Measurements from ENCODE around the gene H2AZ2. TPM values are rescaled to one million over a fixed set of nuclear protein-coding genes. Genes with fewer than 3 reads are reported as not detected.
"Not testable (repeated sequence)": the region's sequence is repeated elsewhere in the genome, so short reads cannot be mapped to it uniquely, and the experiment has no call there.

The H2AZ2 gene
- total RNA-seq, 2 experiments from 2014 or later, result 228 to 247 TPM

GRCh38 chr7:44876393-44876792 is 28.5 kb upstream of the H2AZ2 start:
- ChIA-PET POLR2A (interaction anchor here (1.2 kb wide), 1 partner anchor 44 kb away, joined by 4 read pairs; no protein-coding TSS in a partner anchor), CTCF (no interaction called here)

DNA sequence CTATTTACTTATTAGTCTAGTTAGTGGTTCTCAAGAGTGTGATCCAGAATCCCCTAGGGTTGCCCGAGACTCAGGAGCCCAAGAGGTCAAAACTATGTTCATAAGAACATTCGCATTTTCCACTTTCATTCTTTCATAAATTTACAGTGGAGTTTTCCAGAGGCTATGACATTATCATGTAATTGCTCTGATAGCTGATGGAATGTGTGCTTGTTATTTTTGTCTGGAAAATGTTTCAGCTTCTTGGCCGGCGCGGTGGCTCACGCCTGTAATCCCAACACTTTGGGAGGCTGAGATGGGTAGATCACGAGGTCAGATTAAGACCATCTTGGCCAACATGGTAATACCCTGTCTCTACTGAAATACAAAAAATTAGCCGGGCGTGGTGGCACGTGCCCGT is 27.4 kb upstream of the H2AZ2 start:
- POLR2A ChIA-PET, result no interaction called here
- CTCF ChIA-PET, result interaction anchor here (1.0 to 1.1 kb wide), 2 partner anchors 8 to 19 kb away, joined by 3 read pairs; no protein-coding TSS in a partner anchor

- ChIA-PET POLR2A (no interaction called here), CTCF (no interaction called here)
Measured at GRCh38 chr7:44872787-44873186, 24.9 kb upstream of the H2AZ2 start.

- CTCF ChIA-PET, POLR2A ChIA-PET: not testable (repeated sequence)
Measured at GRCh38 chr7:44871918-44872317, 24.0 kb upstream of the H2AZ2 start.

- POLR2A ChIA-PET, CTCF ChIA-PET: not testable (repeated sequence)
Measured at GRCh38 chr7:44870780-44871179, 22.9 kb upstream of the H2AZ2 start.

DNA sequence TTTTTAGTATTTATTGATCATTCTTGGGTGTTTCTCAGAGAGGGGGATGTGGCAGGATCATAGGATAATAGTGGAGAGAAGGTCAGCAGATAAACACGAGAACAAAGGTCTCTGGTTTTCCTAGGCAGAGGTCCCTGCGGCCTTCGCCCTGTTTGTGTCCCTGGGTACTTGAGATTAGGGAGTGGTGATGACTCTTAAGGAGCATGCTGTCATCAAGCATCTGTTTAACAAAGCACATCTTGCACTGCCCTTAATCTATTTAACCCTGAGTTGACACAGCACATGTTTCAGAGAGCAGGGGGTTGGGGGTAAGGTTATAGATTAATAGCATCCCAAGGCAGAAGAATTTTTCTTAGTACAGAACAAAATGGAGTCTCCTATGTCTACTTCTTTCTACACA is 22.4 kb upstream of the H2AZ2 start:
- POLR2A ChIA-PET, CTCF ChIA-PET: not testable (repeated sequence)

DNA sequence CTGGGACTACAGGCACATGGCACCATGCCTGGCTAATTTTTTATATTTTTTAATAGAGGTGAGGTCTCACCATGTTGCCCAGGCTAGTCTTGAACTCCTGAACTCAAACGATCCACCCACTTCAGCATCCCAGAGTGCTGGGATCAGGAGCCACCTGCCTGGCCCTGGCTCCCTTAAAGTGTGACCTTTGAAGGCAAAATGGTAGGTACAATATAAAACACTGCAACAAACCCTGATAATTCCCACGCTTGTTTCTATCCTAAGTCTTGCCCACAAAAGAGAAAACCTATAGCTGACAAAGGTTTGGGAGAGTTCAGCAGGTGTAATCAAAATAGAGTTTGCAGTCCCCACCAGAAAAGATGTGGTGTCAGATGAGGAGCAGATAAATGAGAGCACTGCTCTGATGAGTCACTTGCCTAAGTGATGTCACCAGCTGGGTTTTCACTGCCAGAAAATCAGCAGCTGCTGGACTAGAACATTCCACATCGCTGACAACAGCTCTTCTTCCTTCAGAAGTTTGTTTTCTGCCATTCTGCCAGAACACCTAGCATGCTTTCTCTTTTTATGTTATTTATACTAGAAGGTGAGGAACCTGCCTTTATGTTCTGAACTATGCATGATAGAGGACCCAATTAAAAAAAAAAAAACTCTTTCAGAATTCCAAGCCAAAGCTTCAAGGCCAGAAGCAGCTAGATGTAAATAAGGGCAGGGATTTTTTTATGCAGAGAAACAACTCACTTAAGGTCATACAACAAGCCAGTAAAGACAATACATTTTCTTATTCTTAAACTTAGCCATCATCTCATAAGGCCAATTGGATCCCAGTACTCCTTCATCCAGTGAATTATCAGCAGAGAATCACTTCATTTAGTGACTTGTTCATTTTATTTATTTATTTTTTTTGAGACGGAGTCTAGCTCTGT is 19.4 kb upstream of the H2AZ2 start:
- CTCF ChIA-PET, result interaction anchor here (0.6 to 1.2 kb wide), 3 partner anchors 8 to 12 kb away, joined by 3 to 7 read pairs (median 3); no protein-coding TSS in a partner anchor
- POLR2A ChIA-PET, result interaction anchor here (0.5 to 0.8 kb wide), 3 partner anchors 17 to 141 kb away, joined by 3 read pairs; no protein-coding TSS in a partner anchor

DNA sequence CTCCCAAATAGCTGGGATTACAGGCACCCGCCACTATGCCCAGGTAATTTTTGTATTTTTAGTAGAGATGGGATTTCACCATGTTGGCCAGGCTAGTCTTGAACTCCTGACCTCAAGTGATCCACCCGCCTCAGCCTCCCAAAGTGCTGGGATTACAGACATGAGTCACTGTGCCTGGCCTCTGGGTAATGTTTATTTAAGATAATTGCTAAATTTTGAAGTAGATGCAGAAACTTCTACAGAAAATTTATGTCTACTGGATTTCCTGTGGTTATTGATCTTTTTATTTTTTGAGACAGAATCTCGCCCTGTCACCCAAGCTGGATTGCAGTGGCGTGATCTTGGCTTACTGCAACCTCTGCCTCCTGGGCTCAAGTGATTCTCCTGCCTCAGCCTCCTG is 14.1 kb upstream of the H2AZ2 start:
- CTCF ChIA-PET, result interaction anchor here (0.9 to 2.0 kb wide), 2 partner anchors 13 to 58 kb away, joined by 3 to 6 read pairs; no protein-coding TSS in a partner anchor

DNA sequence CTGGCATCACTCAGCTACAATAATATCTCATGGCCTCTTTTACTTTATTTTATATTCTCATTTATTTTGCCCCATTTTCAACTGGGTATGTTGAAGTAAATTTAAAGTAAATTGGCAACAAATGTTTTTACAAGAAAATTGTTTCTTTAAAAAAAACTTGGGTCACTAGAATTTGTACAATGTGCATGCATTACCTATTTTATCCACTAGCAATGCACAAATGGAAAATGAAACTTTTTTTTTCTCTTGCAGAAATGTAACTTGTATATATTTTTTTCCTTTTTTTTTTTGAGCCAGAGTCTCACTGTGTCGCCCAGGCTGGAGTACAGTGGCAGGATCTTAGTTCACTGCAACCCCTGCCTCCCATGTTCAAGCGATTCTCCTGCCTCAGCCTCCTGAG is 10.3 kb upstream of the H2AZ2 start:
- CTCF ChIA-PET, result interaction anchor here (2.2 to 2.5 kb wide), 2 partner anchors 9 to 62 kb away, joined by 7 to 10 read pairs; no protein-coding TSS in a partner anchor

More for the DNA sequence above, 14.1 kb upstream of the H2AZ2 start:
- POLR2A ChIA-PET, result not testable (repeated sequence)

DNA sequence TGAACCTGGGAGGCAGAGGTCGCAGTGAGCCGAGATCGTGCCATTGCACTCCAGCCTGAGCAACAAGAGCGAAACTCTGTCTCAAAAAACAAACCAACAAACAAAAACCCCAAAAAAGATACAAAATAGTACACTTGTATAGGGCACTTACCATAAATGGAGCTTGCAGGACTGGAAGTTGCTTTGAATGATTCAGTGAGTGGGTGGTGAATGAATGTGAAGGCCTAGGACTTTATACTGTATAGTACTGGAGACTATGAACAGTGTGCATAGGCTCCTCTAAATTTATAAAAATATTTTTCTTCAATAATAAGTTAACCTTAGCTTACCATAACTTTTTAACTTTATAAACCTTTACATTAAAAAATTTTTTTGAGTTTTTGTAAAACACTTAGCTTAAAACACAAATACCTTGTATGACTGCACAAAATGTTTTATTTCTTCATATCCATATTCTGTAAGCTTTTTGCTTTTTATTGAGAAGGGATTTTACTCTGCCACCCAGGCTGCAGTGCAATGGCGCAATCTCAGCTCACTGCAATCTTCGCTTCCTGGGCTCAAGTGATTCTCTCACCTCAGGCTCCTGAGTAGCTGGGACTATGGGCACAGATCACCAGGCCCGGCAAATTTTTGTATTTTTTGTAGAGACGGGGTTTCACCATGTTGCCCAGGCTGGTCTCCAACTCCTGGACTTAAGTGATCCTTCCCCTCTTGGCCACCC is 6.9 kb upstream of the H2AZ2 start:
- POLR2A ChIA-PET, result interaction anchor here (0.6 to 1.3 kb wide), 2 partner anchors 31 to 65 kb away, joined by 4 read pairs; no protein-coding TSS in a partner anchor

More for the DNA sequence above, 10.3 kb upstream of the H2AZ2 start:
- POLR2A ChIA-PET, result interaction anchor here (2.5 kb wide), 1 partner anchor 10 kb away, joined by 11 read pairs; the partner anchor contains the start of gene H2AZ2

GRCh38 chr7:44853391-44853790 is 5.5 kb upstream of the H2AZ2 start:
- CTCF ChIA-PET, result interaction anchor here (1.0 kb wide), 1 partner anchor 69 kb away, joined by 4 read pairs; no protein-coding TSS in a partner anchor
- POLR2A ChIA-PET, result interaction anchor here (0.7 kb wide), 1 partner anchor 32 kb away, joined by 4 read pairs; no protein-coding TSS in a partner anchor

More for the DNA sequence above, 6.9 kb upstream of the H2AZ2 start:
- CTCF ChIA-PET, result interaction anchor here (0.6 to 3.5 kb wide), 5 partner anchors 9 to 68 kb away, joined by 3 to 18 read pairs (median 5); no protein-coding TSS in a partner anchor

DNA sequence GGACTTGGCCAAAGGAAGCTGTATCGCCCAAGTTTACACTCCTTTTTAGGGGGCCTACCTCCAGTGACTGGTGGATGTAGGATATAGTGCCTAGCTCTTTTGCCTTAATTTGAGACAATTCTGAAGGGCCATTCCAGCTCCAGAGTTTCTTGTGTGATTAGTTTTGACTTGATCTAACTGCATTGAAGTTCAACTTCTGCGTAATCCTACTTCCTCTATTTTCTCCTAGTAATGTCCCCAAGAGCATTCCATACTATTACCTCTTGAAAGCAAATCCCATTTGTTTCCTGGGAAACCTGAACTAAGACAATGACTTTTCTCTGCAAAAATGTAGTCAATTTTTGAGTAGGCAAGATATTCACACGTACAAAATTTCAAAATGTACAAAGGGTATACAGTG is 4.7 kb upstream of the H2AZ2 start:
- ChIA-PET POLR2A (no interaction called here), CTCF (no interaction called here)

- ChIA-PET POLR2A (interaction anchor here (0.5 to 1.2 kb wide), 2 partner anchors 70 to 82 kb away, joined by 3 read pairs; no protein-coding TSS in a partner anchor), CTCF (interaction anchor here (0.6 to 1.1 kb wide), 3 partner anchors 9 to 73 kb away, joined by 3 to 5 read pairs (median 4); no protein-coding TSS in a partner anchor)
Measured at GRCh38 chr7:44849885-44850544, 2.1 kb upstream of the H2AZ2 start.

DNA sequence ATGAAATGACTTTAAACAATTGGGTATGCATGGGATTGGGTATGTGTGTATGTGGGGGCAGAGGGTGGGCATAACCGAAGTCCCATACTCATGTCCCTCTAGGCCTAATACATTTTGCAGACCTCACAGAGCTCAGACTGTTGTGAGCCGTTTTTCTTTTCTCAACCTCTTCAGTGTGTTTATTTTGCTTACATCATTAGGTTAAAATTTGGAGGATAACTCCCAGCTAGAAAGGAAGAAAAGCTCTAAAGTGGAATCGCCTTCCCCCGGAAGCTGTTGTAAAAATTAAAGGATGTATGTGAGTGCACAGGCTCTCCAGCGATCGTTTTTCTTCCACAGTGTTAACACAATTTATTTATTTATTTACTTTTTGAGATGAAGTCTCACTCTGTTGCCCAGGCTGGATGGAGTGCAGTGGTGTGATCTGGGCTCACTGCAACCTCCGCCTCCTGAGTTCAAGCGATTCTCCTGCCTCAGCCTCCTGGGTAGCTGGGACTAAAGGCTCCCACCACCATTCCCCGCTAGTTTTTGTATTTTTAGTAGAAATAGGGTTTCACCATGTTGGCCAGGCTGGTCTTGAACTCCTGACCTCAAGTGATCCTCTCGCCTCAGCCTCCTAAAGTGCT is 1.5 kb upstream of the H2AZ2 start:
- ChIA-PET CTCF (interaction anchor here (0.6 to 2.0 kb wide), 5 partner anchors 8 to 66 kb away, joined by 3 to 6 read pairs (median 5); no protein-coding TSS in a partner anchor), POLR2A (interaction anchor here (1.2 to 3.6 kb wide), 7 partner anchors 33 to 359 kb away, joined by 3 to 23 read pairs (median 4); partner anchors contain the start of genes DDX56, NUDCD3, PURB and TMED4)

DNA sequence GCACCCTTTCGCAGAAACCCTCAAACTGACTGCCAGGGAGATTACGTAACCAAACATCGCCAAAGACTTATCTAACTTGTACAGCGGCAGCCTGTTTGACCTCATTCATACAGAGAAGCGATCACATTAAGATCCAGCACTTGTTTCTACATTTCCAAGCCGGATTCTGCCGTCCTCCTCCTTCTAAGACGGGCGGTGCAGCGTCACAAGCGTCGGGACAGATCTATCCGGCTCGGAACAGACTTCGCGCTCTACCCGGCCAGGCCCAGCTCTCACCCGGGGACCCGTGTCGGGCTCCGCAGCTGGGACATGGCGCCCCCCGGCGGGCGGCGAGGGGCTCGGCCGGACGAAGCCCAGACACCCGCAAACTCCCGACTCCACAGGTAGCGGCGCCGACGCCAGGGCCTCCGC is 373 bp downstream of the H2AZ2 start:
- CTCF ChIA-PET, result interaction anchor here (0.6 to 2.2 kb wide), 11 partner anchors 9 to 265 kb away, joined by 3 to 8 read pairs (median 4); partner anchors contain the start of gene TMED4
- POLR2A ChIA-PET, result interaction anchor here (0.7 to 3.6 kb wide), 10 partner anchors 10 to 265 kb away, joined by 3 to 23 read pairs (median 4); partner anchors contain the start of genes PURB and TMED4

- ChIA-PET CTCF (interaction anchor here (0.6 to 2.2 kb wide), 13 partner anchors 10 to 265 kb away, joined by 3 to 8 read pairs (median 4); partner anchors contain the start of gene TMED4), POLR2A (interaction anchor here (0.7 to 3.6 kb wide), 9 partner anchors 10 to 264 kb away, joined by 3 to 23 read pairs (median 4); partner anchors contain the start of genes PPIA, PURB and TMED4)
Measured at GRCh38 chr7:44846816-44847508, 925 bp downstream of the H2AZ2 start.

- ChIA-PET POLR2A (interaction anchor here (0.7 to 3.6 kb wide), 9 partner anchors 11 to 350 kb away, joined by 3 to 23 read pairs (median 4); partner anchors contain the start of genes PPIA, PURB and TMED4), CTCF (interaction anchor here (0.6 to 2.2 kb wide), 9 partner anchors 10 to 264 kb away, joined by 3 to 8 read pairs (median 3); partner anchors contain the start of gene TMED4)
Measured at GRCh38 chr7:44846390-44846789, 1.5 kb downstream of the H2AZ2 start.

Data from activated CD8-positive, alpha-beta memory T cell treated with anti-CD3 and anti-CD28 coated beads for 36 hours (primary cell).